GM04504 (cell line): ENCODE results near the gene PLCB1.

Experiments
- DNase-seq: peaks from one replicate; pipeline ENCODE4 v3.0.0-alpha.2; 2012; ENCODE audit warnings: low read depth

PLCB1 gene

DNA sequence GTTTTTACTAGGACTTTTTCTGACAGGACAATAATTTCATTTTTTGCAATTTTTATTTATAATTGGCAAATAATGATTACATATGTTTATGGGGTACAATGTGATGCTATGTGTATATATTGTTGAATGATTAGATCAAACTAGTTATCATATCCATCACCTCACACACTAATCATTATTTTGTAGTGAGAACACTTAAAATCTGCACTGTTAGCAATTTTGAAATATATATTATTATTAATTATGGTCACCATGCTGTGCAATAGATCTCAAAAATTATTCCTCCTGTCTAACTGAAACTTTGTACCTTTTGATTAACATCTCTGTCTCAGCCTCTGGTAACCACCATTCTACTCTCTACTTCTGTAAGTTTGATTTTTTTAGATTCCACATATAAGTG is 378.7 kb downstream of the PLCB1 start:
- DNase-seq: no peak

DNA sequence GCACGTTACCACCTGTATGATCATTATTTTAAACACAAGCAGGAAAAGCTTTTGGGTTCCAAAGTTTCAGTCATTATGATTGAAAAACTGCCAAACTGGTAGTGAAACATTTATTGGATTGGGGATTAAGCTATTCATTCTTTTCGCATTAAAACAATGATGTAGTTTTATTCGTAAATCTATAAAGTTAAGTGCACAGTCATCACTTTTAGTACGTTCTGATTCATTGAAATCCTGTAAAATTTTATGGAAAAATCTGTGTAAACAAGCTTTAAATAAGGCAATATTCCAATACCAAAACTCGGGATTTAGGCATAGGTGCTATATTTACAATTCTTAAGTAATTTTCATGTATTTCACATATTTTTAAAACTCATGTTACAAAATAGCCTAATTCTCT is 379.9 kb downstream of the PLCB1 start:
- no peak for DNase-seq

DNA sequence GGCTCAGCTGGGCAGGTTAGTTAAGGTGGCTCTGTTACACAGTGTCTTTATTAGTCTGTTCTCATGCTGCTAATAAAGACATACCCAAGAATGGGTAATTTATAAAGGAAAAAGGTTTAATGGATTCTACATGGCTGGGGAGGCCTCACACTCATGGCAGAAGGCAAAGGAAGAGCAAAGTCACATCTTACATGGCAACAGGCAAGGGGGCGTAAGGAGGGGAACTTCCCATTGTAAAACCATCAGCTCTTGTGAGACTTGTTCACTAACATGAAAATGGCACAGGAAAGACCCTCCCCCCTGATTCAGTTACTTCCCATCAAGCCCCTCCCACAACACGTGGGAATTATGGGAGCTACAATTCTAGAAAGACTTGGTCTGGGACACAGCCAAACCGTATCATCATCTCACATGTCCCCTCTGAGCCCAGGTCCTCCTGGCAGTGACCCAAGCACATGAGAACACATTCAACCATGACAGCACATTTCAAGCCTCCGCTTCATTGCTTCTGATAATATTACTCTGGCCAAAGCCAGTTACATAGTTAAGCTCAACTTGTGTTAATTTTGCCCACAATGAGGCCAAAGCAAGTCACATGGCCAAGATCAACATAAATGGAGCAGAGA is 383.9 kb downstream of the PLCB1 start:
- DNase-seq: no peak

DNA sequence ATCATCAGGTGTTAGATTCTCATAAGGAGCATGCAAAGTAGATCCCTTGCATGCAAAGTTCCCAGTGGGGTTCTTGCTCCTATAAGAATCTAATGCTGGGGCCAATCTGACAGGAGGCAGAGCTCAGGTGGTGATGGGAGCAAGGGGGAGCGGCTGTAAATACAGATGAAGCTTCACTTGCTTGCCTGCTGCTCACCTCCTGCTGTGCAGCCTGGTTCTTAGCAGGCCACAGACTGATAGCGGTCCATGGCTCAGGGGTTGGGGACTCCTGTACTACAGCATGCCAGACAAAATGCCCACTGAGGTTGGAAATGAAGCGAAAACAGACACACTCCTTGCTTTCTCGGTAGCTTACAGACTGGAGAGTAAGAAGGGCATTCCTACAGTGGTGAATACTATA is 386.8 kb downstream of the PLCB1 start:
- no peak for DNase-seq

DNA sequence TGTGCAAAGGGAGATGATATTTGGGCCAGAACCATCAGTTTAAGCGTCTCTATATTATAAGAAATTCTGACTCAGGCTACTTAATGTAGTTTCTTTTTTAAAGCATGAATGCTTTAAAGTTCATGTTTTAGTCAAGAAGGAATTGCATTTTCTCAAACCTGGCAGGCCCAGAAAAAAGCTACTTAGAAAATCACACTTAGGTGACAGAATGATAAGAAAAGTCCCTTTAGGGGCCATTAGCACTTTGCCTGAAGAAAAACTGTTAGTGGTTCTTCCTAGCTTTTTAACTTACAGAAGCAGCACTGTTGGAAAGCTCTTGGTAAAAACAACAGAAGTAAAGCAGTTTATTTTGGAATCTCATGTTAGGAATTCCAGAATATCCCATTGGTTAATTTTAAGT is 387.8 kb downstream of the PLCB1 start:
- DNase-seq: no peak

DNA sequence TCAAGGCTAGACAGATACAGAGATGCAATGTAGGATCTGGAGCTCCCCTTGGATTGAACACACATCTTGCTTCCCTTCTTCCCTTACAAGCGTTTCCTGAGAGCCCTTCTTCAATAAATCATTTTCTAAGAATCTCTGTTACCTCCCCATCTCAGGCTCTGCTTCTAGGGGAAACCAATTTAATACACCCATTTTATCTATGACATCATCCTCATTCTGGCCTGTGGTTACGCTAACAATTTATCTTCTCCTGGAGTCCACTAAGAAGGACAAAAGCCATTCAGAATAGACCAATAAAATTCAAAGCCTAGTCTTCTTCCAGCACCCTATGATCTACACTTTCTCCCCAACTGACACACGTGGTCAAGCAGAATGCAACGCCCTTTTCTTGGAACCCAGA is 390.1 kb downstream of the PLCB1 start:
- DNase-seq: no peak

DNA sequence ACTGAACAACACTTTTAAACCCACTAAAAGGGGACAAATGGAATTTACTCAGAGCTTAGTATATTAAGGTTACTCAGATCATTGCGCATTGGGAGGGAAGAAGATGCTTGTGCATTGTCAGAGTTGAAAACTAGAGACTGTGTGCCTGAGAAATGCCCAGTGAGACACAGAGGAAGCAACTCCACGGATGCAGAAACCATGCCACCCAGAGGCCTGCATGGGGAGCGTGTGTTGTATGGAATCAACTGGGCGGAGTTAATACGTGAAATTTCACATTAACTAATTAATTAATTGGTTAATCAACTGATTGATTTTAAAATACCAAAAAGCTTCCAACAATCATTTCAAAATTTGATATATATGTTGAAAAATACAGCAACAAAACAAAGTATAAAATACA is 391.6 kb downstream of the PLCB1 start:
- DNase-seq: no peak

DNA sequence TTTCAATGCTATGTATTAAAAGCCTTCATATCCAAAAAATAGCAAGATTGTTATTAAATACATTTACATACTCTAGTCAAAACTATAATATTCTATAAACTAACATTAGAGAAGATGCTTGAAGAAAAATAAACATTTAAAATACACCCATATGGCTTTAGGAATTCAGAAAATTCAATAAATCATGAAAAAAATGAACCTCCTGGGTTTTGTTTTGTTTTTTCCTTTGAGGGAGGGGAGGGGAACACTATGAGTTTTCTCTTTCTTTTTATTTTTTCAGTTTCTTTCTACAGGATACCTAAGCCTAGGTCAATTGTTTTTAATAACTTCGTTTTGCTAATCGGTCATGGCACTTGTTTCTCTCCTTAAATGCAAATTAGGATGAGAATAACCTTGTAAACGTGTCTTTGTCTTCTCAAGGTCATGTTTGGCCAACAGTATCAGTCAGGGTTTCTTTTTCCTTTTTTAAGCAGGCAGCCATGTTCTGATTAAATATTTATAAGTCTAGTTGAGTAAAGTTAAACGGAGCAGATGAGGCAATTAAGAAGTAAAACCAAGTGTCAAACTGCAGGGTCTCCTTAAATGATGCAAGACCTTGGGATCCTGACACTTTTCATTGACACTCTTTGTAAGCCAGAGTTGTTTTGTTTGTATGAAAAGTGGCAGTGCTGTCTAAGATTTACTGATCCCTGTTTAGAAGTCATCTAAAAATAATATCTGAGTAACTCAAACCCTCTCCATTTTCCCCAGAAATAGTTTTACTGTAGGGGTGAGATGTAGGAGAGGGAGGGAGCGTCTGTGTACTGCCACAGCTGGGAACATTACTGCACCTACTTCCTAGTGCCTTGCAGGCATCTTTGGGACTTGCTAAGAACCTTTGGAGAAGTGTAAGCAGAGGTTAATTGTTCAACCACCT is 392.3 kb downstream of the PLCB1 start:
- DNase-seq: no peak

DNA sequence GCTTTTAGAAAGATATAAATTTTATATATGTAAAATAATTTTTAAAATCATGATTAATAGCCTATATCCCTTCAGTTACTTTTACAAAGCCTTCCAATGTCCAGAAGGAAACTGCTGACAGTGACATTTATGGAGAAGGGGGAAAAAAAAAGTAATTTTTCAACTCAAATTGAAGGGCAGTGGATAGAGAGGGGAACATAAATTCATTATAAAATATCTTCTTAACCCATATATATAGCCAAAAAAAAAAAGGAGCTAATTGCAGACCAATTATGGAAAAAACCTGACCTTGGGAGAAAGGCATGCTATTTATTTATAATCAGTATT is 392.9 kb downstream of the PLCB1 start:
- DNase-seq: no peak

DNA sequence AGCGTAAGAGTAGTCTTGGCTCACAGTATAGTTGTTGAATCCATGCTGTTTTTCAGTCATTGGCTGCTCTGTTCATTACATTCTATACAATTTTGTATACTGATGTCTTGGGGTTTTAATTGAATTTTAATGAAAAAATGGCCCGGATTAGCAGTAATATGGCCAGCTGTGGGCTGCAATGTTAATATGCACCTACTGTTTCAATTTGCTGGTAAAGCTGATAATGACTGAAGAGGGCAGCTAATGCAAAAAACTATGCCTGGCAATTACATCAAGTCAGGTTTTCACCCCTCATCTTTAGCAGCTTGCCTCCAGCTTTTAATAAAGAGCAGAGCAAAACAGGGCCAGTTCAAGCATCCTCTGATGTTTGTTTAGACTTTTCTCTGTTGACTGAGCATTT is 394.5 kb downstream of the PLCB1 start:
- no peak for DNase-seq

DNA sequence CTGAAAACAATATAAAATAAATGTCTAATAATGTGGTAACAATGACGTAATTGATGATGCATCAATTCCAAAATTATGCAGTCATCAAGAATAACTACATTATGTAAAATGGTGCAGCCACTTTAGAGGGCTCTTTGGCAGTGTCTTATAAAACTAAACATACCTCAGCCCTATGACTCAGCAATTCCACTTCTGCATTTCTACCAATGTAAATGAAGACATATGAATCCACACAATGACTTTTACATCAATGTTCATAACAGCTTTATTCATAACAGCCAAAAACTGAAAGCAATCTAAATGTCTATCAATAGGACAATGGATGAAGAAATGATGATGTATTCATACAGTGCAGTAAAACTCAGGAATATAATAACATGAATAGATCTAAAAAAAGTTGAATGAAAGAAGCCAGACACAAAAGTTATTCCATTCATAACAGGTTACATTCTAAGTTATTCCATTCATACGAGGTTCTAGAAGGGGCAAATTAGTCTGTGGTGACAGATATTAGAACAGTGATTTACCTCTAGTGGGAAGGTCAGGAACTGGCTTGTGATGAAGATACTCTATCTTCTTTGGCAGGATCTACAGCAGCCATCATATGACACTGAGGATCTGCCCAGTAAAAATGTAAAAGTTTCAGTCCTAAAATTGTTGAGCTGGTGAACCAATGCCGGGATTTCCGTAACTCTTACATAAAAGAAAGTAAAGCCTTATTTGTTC is 396.1 kb downstream of the PLCB1 start:
- no peak for DNase-seq

DNA sequence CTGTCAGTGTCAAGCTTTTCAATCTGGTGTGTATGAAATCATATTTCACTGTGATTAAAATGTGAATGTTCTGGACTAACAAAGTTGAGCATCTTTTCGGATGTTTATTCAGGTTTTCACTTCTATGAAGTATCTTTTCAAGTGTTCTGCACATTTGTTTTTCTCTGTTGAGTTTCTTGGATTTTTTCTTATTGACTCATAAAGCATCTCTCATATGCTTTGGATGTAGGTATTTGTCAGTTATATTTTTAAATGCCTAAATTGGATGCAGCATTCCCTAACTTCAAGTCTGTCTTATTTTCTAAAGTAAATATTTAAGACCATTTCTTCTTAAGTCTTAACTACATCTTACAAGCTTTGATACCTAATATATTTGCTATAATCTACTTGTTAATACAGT is 398.0 kb downstream of the PLCB1 start:
- DNase-seq: no peak

DNA sequence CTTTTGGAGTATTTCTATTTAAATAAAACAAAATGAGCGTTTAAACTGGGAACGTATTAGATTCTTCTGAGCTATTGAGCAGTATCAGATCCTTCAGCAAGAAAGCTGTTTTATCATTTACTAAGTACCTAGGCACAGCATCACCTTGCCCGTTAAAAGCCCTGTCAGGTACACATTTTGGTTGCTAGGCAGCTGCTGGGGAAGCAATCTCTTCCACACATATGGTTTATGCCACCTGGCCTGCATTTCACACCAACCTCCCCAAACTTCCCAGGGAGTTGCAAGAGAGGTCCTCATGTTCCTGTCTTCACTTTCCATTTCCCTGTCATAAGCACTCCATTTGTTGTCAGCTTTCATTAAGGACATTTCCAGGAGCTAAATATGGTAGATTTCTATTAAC is 400.1 kb downstream of the PLCB1 start:
- DNase-seq: no peak

DNA sequence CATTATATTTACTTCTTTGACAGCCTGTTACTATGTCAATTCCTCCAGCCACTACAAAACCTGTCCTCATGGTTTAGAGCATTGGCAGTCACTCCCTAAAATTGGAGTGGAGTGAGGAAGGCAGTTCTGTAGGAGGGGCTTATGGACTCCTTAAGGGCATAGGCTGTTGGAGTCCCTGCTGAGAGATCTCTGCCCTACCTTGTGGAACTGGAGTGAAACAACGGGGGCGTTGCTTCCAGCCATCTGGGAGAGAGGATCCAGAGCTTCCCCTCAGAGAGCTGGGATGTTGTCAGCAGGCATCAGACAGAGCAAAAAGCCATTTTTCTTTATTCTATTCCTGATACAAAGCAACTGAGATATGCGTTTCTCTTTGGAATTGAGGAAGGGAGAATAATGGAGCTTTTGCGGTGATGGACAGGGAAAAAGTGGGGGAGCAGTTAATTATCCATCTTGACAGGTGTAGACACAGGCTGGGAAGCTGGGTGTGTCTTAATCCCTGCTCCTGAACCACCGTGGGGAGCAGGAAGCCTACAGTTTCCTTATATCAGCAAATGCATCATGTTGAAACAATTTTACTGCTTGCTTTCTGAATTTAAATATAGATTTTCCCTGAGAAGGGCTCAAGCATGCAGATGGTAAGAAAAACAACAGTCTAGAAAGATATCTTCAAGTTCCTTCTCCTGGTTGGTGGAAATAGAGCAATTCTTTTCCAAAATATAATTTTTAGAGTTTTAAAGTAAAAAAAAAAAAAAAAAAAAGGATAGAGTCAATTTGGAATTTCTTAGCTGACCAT is 402.5 kb downstream of the PLCB1 start:
- DNase-seq: no peak

DNA sequence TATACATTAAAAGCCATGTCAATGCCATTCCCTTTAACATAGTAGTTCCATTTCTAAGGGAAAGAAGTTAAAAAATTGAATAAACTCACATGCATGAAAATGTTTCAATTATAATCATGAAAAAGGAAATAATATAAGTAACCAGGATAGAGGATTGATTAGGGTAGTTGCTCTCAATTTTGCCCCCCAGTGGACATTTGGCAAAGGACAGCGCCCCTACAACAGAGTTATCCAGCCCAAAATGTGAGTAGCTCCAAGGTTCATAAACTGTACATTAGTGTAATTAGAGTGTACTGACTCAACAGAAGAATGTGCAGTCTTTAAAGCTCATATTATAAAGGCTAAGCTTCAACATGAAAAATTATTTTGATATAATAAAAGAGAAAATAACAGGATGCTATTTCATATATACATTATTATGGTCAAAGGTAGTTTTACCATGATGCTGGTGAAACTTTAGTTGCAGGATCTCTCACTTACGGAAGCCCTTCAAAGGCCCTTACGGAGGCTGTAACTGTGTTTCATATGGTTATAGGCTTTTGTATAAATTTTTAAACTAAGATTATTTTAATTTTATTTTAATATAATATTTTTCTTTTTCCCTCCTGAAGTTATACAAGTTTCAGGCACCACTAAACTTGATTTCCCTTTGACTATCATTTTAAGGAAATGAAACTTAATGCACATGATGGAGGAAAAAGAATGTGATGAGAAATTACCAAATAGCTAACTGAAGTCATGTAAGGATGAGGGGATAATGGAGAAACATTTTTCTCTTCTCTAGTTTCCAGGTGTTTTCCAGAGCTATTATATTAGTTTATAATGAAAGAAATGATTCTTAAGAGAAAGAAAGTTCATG is 403.6 kb downstream of the PLCB1 start:
- no peak for DNase-seq

DNA sequence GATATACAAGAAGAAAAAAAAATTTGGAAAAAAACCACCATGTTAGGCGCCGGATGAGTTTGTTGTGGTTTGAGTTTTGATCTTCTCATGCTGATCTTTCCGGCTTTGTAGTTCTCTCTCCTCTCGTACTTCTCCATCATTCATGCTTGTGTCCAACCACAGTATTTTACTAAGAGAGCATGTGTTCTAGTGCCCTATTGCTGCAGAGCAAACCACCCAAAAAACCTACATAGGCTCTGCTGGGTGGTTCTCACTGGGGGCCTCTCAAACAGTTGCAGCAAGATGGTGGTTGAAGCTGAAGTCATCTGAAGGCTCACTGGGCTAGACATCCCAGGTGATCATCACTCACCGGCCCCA is 404.2 kb downstream of the PLCB1 start:
- DNase-seq: no peak

DNA sequence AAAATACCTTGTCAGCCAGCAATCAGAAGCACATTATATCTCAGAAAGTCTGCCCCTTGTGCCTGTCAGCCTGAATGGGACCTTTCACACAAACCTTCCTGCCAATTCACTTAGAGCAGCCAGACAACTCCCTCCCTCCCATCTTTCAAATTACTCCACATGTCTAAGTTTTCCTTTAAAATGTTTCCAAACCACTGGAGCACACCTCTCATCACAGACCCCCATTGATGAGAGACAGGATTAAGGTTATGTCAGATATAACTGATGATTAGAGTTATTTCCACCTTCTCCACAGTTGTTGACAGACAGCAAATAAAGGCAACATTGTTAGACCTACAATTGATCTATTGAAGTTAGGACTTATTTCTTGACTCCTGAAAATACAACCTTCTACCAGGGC is 408.4 kb downstream of the PLCB1 start:
- DNase-seq: no peak

DNA sequence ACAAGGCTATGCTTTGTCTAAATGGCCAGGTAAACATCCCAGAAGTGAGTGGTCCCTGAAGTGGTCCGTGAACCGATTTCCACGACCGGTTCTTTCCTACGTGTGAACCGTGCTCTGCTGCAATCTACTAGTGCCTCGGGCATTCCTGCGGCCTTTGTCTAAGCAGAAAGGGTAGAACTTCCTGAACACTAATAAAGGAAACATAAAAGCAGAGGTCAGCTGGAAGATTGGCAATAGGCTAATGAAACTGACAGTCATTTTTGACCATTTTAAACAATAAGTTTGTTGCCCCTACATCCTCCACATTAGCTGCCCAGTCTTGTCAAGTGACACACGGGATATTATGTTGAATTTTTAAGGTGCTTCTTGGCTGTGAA is 410.0 kb downstream of the PLCB1 start:
- DNase-seq: no peak

DNA sequence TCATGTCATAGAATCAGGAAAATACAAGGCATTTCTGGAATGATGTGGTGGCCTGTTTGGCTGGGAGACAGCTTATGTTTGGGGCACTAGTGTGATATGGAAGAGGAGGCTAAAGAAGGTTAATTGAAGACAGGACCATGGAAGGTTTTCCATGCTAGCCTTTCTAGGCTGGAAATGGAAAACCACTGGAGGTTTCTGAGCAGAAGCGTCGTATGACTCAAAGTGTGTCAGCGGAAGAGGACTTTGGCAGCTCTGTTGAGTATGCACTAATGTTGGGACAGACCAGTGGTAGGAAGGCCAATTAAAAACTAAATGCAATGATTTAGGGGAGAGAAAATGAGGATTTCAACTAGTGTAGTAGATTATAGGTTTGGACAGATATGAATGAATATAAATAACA is 413.1 kb downstream of the PLCB1 start:
- peak; percentile 76 for DNase-seq

DNA sequence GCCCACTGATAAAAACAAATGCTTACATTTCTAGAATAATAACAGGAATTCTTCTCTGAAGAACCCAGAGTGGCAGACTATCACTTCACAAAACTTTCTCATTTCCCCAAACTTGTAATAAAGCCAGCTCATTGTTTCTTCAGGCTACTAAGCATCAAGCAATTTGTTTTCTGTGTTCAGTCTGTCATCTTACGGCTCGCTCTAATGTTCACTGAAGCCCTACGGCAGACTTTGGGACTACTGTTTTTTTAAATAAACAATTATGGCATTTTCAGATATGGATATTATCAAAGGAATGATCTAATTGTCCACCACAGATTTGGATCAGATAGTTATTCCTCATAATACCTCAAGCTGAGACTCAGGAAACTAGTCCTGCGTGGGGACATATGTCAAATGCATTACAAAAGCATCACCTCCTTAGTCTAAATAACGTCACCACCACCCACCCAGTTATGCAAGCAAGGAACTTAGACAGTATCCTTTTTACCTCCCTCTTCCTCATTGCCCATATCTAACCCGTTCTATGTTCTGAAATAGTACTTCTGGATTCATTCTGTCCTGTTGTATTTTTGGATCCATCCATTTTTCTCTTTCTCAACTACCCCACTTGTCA is 415.1 kb downstream of the PLCB1 start:
- no peak for DNase-seq

DNA sequence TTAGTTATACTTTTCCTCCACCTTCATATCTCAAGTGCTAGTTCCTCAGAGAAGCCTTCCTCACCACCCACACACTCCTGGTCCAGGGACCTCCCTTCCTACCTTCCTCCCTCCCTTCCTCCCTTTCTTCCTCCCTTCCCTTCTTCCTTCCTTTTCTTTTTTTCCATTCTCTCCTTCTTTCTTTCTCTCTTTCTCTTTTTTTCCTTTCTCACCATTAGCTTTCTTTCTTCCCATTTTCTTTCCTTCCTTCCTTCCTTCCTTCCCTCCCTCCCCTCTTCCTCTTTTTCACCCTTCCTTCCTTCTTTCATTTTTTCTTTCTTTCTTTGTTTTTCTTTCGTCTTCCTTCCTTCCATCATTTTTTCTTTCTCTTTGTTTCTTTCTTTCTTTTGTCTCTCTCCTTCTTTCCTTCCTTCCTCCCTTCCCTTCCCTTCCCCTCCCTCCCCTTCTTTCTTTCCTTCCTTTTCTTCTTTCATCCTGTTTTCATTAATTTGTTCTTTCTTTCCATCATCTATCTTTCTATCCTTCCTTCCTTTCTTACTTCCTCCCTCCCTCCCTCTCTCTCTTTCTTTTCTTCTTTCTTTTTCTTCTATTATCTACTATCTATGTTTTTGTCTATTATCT is 416.0 kb downstream of the PLCB1 start:
- DNase-seq: no peak
